IMR-90 (cell line): ENCODE data around the gene OPCML. TPM values are rescaled to one million over a fixed set of nuclear protein-coding genes. Genes with fewer than 3 reads are reported as not detected.

ENCODE experiments used
- ATAC-seq: fragments of 200-7000 bp; cut with Tn5 transposase; 2 replicates; pipeline ENCODE4 v1.9.1; 2020; ENCODE audit warnings: low read depth, mild to moderate bottlenecking, moderate library complexity
- BruUV-seq: library from RNA; stranded (reverse); fragments of 400-500 nt; replicated peaks from 2 replicates; lab custom pipeline; 2021; lab: Mats Ljungman, UMichigan
- CTCF ChIA-PET: fragments of 300-600 bp; formaldehyde crosslinking; extraction: SDS; loops from one replicate; lab custom pipeline; 2021; ENCODE audit warnings: antibody characterized with exemption; lab: Yijun Ruan, JAX
- POLR2A ChIA-PET: fragments of 300-600 bp; sonication (Branson Sonifier 250); formaldehyde crosslinking; loops from one replicate; lab custom pipeline; 2022; ENCODE audit warnings: antibody characterized with exemption; ENCODE audit not compliant: unreplicated experiment; lab: Charles Lee
- DNase-seq: peaks from one replicate; pipeline ENCODE4 v3.0.0; 2013
- H2AFZ ChIP-seq: replicated peaks from 2 replicates; pipeline ENCODE3; 2013; ENCODE audit warnings: low read length, mild to moderate bottlenecking; ENCODE audit not compliant: poor library complexity
- H2AK5ac ChIP-seq: 2 replicates; pipeline ENCODE4 v1.6.1; 2013; ENCODE audit warnings: low read depth, low read length, inconsistent platforms
- H2AK9ac ChIP-seq: replicated peaks from 2 replicates; pipeline ENCODE3; 2013; ENCODE audit warnings: mild to moderate bottlenecking, low read depth, low read length, moderate library complexity; ENCODE audit not compliant: poor library complexity
- H2BK120ac ChIP-seq: 2 replicates; pipeline ENCODE4 v1.6.1; 2013; ENCODE audit warnings: low read depth, low read length, inconsistent platforms
- H2BK15ac ChIP-seq: 3 replicates; pipeline ENCODE4 v1.6.1; 2013; ENCODE audit warnings: low read depth, low read length, inconsistent platforms
- H2BK20ac ChIP-seq: 2 replicates; pipeline ENCODE4 v1.6.1; 2013; ENCODE audit warnings: low read depth, mild to moderate bottlenecking, inconsistent platforms, low read length, moderate library complexity
- H2BK5ac ChIP-seq: 2 replicates; pipeline ENCODE4 v1.6.1; 2013; ENCODE audit warnings: mild to moderate bottlenecking, low read depth, low read length, inconsistent platforms; ENCODE audit not compliant: poor library complexity, severe bottlenecking
- H3K14ac ChIP-seq: replicated peaks from 2 replicates; pipeline ENCODE4 v1.6.1; 2013; ENCODE audit warnings: low read depth, low read length, inconsistent platforms
- H3K18ac ChIP-seq: 2 replicates; pipeline ENCODE4 v1.6.1; 2013; ENCODE audit warnings: low read depth, low read length, control low read depth
- H3K23ac ChIP-seq: 2 replicates; pipeline ENCODE4 v1.6.1; 2013; ENCODE audit warnings: low read depth, low read length, inconsistent platforms
- H3K27ac ChIP-seq: 2 replicates; pipeline ENCODE4 v1.5.1; 2013; ENCODE audit warnings: mild to moderate bottlenecking, control low read depth, low read length; ENCODE audit not compliant: insufficient read depth
- H3K27me3 ChIP-seq: 2 replicates; pipeline ENCODE4 v1.6.1; 2013; ENCODE audit warnings: low read length; ENCODE audit not compliant: control insufficient read depth, insufficient read depth
- H3K36me3 ChIP-seq: 2 replicates; pipeline ENCODE4 v1.6.1; 2013; ENCODE audit warnings: low read length, mixed read lengths; ENCODE audit not compliant: control insufficient read depth, insufficient read depth
- H3K4ac ChIP-seq: 2 replicates; pipeline ENCODE4 v1.6.1; 2013; ENCODE audit warnings: low read depth, low read length, inconsistent platforms
- H3K4me1 ChIP-seq: 2 replicates; pipeline ENCODE4 v1.6.1; 2013; ENCODE audit warnings: low read length, mixed read lengths; ENCODE audit not compliant: control insufficient read depth, insufficient read depth
- H3K4me2 ChIP-seq: 2 replicates; pipeline ENCODE4 v1.6.1; 2013; ENCODE audit warnings: low read depth, mild to moderate bottlenecking, control low read depth, low read length, moderate library complexity
- H3K4me3 ChIP-seq: 2 replicates; pipeline ENCODE4 v1.5.1; 2013; ENCODE audit warnings: low read depth, mild to moderate bottlenecking, control low read depth, low read length, moderate library complexity; ENCODE audit not compliant: insufficient read depth
- H3K56ac ChIP-seq: 2 replicates; pipeline ENCODE4 v1.6.1; 2013; ENCODE audit warnings: low read length, inconsistent platforms; ENCODE audit not compliant: insufficient read depth; ENCODE audit errors: extremely low read depth
- H3K79me1 ChIP-seq, 2 experiments: 2 replicates each; pipeline ENCODE4 v1.6.1; 2013; ENCODE audit warnings: low read length in 2 of 2, inconsistent platforms in 1 of 2, low read depth in 1 of 2
- H3K9ac ChIP-seq: 2 replicates; pipeline ENCODE4 v1.6.1; 2013; ENCODE audit warnings: low read depth, low read length, control low read depth
- H3K9me1 ChIP-seq: 2 replicates; pipeline ENCODE4 v1.6.1; 2013; ENCODE audit warnings: low read length, inconsistent platforms; ENCODE audit not compliant: insufficient read depth
- H3K9me3 ChIP-seq: 2 replicates; pipeline ENCODE4 v1.6.1; 2013; ENCODE audit warnings: low read length; ENCODE audit not compliant: control insufficient read depth, insufficient read depth
- H4K20me1 ChIP-seq: 2 replicates; pipeline ENCODE4 v1.6.1; 2013; ENCODE audit warnings: low read length, inconsistent platforms; ENCODE audit not compliant: insufficient read depth
- H4K5ac ChIP-seq: 2 replicates; pipeline ENCODE4 v1.6.1; 2013; ENCODE audit warnings: mild to moderate bottlenecking, low read depth, low read length, control low read depth
- H4K8ac ChIP-seq, 2 experiments: 2 replicates each; pipeline ENCODE4 v1.6.1; 2013; ENCODE audit warnings: low read depth in 2 of 2, low read length in 2 of 2, control low read depth in 1 of 2, inconsistent platforms in 1 of 2
- H4K91ac ChIP-seq: 2 replicates; pipeline ENCODE4 v1.6.1; 2013; ENCODE audit warnings: low read depth, low read length, inconsistent platforms; ENCODE audit not compliant: insufficient read depth
- CTCF ChIP-seq: conservative IDR thresholded peaks from 2 replicates; pipeline ENCODE4 v1.5.1; 2012; ENCODE audit warnings: mild to moderate bottlenecking, low read depth, low read length, improper control_type of control experiment
- FOS ChIP-seq: fragments of 150-350 bp; IDR thresholded peaks from 2 replicates; pipeline ENCODE4 v1.6.1; 2016; ENCODE audit warnings: low read depth, low read length
- NFE2L2 ChIP-seq: fragments of 150-350 bp; IDR thresholded peaks from 2 replicates; pipeline ENCODE4 v1.6.1; 2016; ENCODE audit warnings: low read depth, mild to moderate bottlenecking, low read length
- RFX5 ChIP-seq: IDR thresholded peaks from 2 replicates; pipeline ENCODE4 v1.8.0; 2012; ENCODE audit warnings: low read depth, mild to moderate bottlenecking, low read length, moderate library complexity
- SMC3 ChIP-seq: fragments of 150-350 bp; IDR thresholded peaks from 2 replicates; pipeline ENCODE4 v1.6.1; 2016; ENCODE audit warnings: low read depth, mild to moderate bottlenecking, antibody characterized with exemption, low read length, moderate library complexity
- WGBS, 2 experiments: methylation state at CpG; one replicate each; pipeline versions ENCODE4 v1.1.5 to v1.1.7; 2013; ENCODE audit warnings: missing lambda C conversion rate in 2 of 2; ENCODE audit not compliant: insufficient read length in 1 of 2; ENCODE audit errors: extremely low coverage in 2 of 2; 5-methylcytosine and 5-hydroxymethylcytosine counted together
- dilution Hi-C: fragments of 300-500 bp; cut with HindIII; formaldehyde crosslinking; loops from one replicate; pipeline ENCODE4 v1.14.3; 2018; ENCODE audit warnings: low sequenced_read_pairs; ENCODE audit not compliant: unreplicated experiment
- in situ Hi-C: fragments of 300-500 bp; cut with MboI; formaldehyde crosslinking; loops from 3 replicates; pipeline ENCODE4 v1.14.3; 2019; ENCODE audit warnings: low sequenced_read_pairs, inconsistent platforms, mixed read lengths
- intact Hi-C: fragments of 100-400 bp; cut with micrococcal nuclease; formaldehyde crosslinking; loops from 2 replicates; pipeline ENCODE4 v1.10.0; 2022
- polyA plus RNA-seq, 3 experiments: library from polyadenylated mRNA; depleted of rRNA; stranded (reverse); fragments of >200 nt; gene quantifications; 2 replicates each; pipeline ENCODE4 v1.2.3, GENCODE V29; 2012; ENCODE audit warnings: low replicate concordance in 1 of 3
- total RNA-seq: library from RNA; depleted of rRNA; stranded (reverse); fragments of >200 nt; gene quantifications from 2 replicates; pipeline ENCODE4 v1.2.3, GENCODE V29; 2012

Gene OPCML
- total and polyA plus RNA-seq, 2 of the 4 experiments (the other 2 are of a cell fraction): under 0.01 to 2.6 TPM

- H3K36me3 ChIP-seq: no peaks in the 10 kb centered on the region
- H2AFZ ChIP-seq: no peak overlapping the region
- no peak overlapping the region for H3K27ac ChIP-seq
- intact Hi-C loops (no loop called here), in situ Hi-C loops (no loop called here), dilution Hi-C loops (no loop called here)
- no TSS peak for BruUV-seq
- H3K4me1 ChIP-seq: no peaks in the 10 kb centered on the region
- no peak overlapping the region for H2AK9ac ChIP-seq
- H2BK20ac ChIP-seq: no peak overlapping the region
- CTCF ChIA-PET: no interaction called here
- no peaks in the 10 kb centered on the region for H3K9me1 ChIP-seq
- H4K5ac ChIP-seq: no peak overlapping the region
- H3K79me1 ChIP-seq: no peaks in the 10 kb centered on the region
- no peak overlapping the region for H2AK5ac ChIP-seq
- H2BK15ac ChIP-seq: no peak overlapping the region
- H3K18ac ChIP-seq: no peak overlapping the region
- H3K4me3 ChIP-seq: no peak overlapping the region
- no peak overlapping the region for H3K56ac ChIP-seq
- ATAC-seq: no peak
- DNase-seq: no peak
- no peak overlapping the region for H2BK5ac ChIP-seq
- TF ChIP-seq NFE2L2 (no peak), FOS (no peak), SMC3 (no peak), CTCF (no peak), RFX5 (no peak)
- no peak overlapping the region for H3K14ac ChIP-seq
- H4K8ac ChIP-seq: no peak overlapping the region
- no peak overlapping the region for H3K23ac ChIP-seq
- POLR2A ChIA-PET: no interaction called here
- no peak overlapping the region for H3K4me2 ChIP-seq
- no peaks in the 10 kb centered on the region for H4K20me1 ChIP-seq
- H3K4ac ChIP-seq: no peak overlapping the region
- no peak overlapping the region for H4K91ac ChIP-seq
- no peaks in the 10 kb centered on the region for H3K9me3 ChIP-seq
- H2BK120ac ChIP-seq: no peak overlapping the region
- 52% methylated on average over 2 of the region's 5 CpGs; no CpG with 5 or more reads in 1 of the 2 experiments for WGBS, 2 experiments
- H3K9ac ChIP-seq: no peak overlapping the region
- H3K27me3 ChIP-seq: no peaks in the 10 kb centered on the region
Measured at GRCh38 chr11:132904607-132905006, 627.7 kb downstream of the OPCML start.
